Activated CD8-positive, alpha-beta T cell treated with anti-CD3 and anti-CD28 coated beads for 36 hours (primary cell): ENCODE results near the gene SLC8B1. TPM values are rescaled to one million over a fixed set of nuclear protein-coding genes. Genes with fewer than 3 reads are reported as not detected.
A peak's percentile ranks its signal among the peaks of the same experiment; 100 is the strongest.

ENCODE experiments used
- ATAC-seq: fragments of 200-7000 bp; cut with Tn5 transposase; one replicate; pipeline ENCODE4 v1.10.0; 2021; ENCODE audit warnings: mild to moderate bottlenecking, moderate library complexity
- CTCF ChIA-PET: fragments of 350-600 bp; sonication (Branson Sonifier 250); formaldehyde crosslinking; loops from one replicate; lab custom pipeline; 2021; ENCODE audit warnings: antibody characterized with exemption; lab: Charles Lee
- POLR2A ChIA-PET: fragments of 350-600 bp; sonication (Branson Sonifier 250); formaldehyde crosslinking; loops from one replicate; lab custom pipeline; 2021; ENCODE audit warnings: antibody characterized with exemption; lab: Charles Lee
- DNase-seq: peaks from one replicate; pipeline ENCODE4 v3.0.0-alpha.2; 2020
- H3K27ac Mint-ChIP-seq: one replicate; pipeline ENCODE4 v1.8.0; 2021; ENCODE audit warnings: mild to moderate bottlenecking, mixed read lengths
- H3K27me3 Mint-ChIP-seq: one replicate; pipeline ENCODE4 v1.8.0; 2021; ENCODE audit warnings: mixed read lengths
- H3K36me3 Mint-ChIP-seq: one replicate; pipeline ENCODE4 v1.8.0; 2021; ENCODE audit warnings: low read depth, mixed read lengths
- H3K4me1 Mint-ChIP-seq: one replicate; pipeline ENCODE4 v1.8.0; 2021; ENCODE audit warnings: low read depth, mixed read lengths
- H3K4me3 Mint-ChIP-seq: one replicate; pipeline ENCODE4 v1.8.0; 2021; ENCODE audit warnings: mild to moderate bottlenecking, moderate library complexity, mixed read lengths
- H3K9me3 Mint-ChIP-seq: one replicate; pipeline ENCODE4 v1.8.0; 2021; ENCODE audit warnings: mixed read lengths
- intact Hi-C: fragments of 100-400 bp; cut with micrococcal nuclease; formaldehyde crosslinking; loops from one replicate; pipeline ENCODE4 v1.10.0; 2022
- total RNA-seq, 2 experiments: library from RNA; stranded (reverse); gene quantifications; one replicate each; pipeline ENCODE4 v1.2.3, GENCODE V29; 2021
- TF ChIP-seq, protein P1 (sequence below): fragments of 200-600 bp; IDR thresholded peaks from one replicate; pipeline ENCODE4 v1.8.0; 2022; ENCODE audit warnings: antibody characterized with exemption, mild to moderate bottlenecking

The SLC8B1 gene
- total RNA-seq, 2 experiments from 2014 or later, result 13.4 to 18.9 TPM

DNA sequence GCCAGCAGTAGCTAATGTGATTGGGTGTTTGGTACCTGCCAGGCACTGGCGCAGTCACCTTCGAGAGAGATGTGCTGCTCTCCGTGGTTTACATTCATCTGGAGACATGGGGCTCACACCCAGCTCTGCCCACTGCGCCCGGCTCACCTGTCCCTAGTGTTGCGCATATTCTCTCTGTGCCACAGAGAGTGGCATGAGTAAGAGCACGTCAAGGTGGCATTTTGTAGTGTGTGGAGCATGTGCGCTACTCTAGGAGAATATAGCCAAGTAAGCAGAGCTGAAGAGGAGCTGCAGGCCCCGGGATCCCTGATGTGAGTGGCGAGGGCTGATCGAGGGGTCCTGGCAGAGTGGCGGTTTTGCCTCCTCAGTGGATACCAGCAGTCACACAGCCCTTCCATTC is 66.8 kb downstream of the SLC8B1 start:
- CTCF ChIA-PET, result no interaction called here
- TF ChIP-seq, protein P1, sequence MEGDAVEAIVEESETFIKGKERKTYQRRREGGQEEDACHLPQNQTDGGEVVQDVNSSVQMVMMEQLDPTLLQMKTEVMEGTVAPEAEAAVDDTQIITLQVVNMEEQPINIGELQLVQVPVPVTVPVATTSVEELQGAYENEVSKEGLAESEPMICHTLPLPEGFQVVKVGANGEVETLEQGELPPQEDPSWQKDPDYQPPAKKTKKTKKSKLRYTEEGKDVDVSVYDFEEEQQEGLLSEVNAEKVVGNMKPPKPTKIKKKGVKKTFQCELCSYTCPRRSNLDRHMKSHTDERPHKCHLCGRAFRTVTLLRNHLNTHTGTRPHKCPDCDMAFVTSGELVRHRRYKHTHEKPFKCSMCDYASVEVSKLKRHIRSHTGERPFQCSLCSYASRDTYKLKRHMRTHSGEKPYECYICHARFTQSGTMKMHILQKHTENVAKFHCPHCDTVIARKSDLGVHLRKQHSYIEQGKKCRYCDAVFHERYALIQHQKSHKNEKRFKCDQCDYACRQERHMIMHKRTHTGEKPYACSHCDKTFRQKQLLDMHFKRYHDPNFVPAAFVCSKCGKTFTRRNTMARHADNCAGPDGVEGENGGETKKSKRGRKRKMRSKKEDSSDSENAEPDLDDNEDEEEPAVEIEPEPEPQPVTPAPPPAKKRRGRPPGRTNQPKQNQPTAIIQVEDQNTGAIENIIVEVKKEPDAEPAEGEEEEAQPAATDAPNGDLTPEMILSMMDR, result no peak

DNA sequence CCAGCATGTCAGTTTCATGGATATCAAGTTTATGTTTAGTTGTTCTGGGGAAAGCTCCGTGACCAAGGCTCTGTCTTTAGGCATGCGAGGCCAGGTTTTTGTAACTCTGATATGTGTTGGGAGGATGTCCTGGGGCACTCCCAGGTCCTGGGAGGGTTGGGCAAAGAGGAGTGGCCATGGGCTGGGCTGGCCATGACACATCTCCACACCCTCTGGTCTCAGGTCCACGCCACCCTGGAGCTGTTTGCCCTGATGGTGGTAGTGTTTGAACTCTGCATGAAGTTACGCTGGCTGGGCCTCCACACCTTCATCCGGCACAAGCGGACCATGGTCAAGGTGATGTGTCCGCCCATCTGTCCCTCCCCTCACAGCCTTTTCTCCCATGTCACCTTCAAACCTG is 67.3 kb downstream of the SLC8B1 start:
- Mint-ChIP-seq H3K27ac (no peak overlapping the region), H3K9me3 (no peaks in the 10 kb centered on the region), H3K27me3 (no peaks in the 10 kb centered on the region), H3K4me1 (peaks cover 27% of the 10 kb centered on the region), H3K4me3 (no peak overlapping the region), H3K36me3 (peaks cover 53% of the 10 kb centered on the region)
- no peak for ATAC-seq
- no peak for DNase-seq
- TF ChIP-seq, protein P1, result no peak
- ChIA-PET POLR2A (no interaction called here), CTCF (no interaction called here)
- intact Hi-C loops, result no loop called here

More for the DNA sequence above, 66.8 kb downstream of the SLC8B1 start:
- H3K36me3 Mint-ChIP-seq, result peaks cover 50% of the 10 kb centered on the region
- no peak for ATAC-seq
- POLR2A ChIA-PET, result no interaction called here
- H3K4me1 Mint-ChIP-seq, result peaks cover 23% of the 10 kb centered on the region
- no peak overlapping the region for H3K27ac Mint-ChIP-seq
- no peak overlapping the region for H3K4me3 Mint-ChIP-seq
- intact Hi-C loops, result no loop called here
- no peaks in the 10 kb centered on the region for H3K27me3 Mint-ChIP-seq
- DNase-seq, result no peak
- H3K9me3 Mint-ChIP-seq, result no peaks in the 10 kb centered on the region

DNA sequence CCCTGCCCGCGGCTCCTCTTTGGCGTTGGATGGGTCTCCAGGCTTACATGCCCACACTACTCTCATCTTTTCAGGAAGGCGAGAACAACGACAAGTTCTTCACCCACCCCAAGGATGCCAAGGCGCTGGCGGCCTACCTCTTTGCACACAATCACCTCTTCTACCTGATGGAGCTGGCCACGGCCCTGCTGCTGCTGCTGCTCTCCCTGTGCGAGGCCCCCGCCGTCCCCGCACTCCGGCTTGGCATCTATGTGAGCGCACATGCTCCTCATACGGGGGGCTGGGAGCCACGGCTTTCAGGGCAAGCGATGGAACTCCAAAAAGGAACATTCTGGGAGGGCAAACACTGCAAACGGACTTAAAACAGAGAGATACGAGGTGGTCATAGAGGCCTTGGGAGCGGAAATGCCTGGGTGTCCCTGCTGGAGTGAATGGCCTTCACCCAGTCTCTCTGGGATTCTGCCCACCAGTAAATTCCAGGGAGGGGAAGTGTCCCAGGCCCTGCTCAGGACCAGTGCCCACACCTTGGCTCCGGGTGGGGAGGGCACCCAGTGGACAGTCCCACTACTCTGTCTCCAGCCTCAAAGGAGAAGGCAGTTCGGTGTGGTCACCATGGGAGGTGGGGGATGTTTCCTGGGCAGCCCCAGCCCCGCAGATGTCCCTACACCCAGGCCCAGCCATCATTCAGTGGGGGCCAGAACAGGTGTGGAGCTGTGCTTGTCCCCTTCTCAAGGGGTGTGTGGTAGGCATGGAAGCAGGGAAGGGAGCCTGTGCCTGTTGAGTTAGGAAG is 68.6 kb downstream of the SLC8B1 start:
- no peak for ATAC-seq
- no peak overlapping the region for H3K27ac Mint-ChIP-seq
- intact Hi-C loops, result no loop called here
- TF ChIP-seq, protein P1, result no peak
- H3K9me3 Mint-ChIP-seq, result no peaks in the 10 kb centered on the region
- CTCF ChIA-PET, result no interaction called here
- H3K4me3 Mint-ChIP-seq, result no peak overlapping the region
- H3K27me3 Mint-ChIP-seq, result no peaks in the 10 kb centered on the region
- POLR2A ChIA-PET, result no interaction called here
- DNase-seq, result no peak
- peaks cover 47% of the 10 kb centered on the region for H3K36me3 Mint-ChIP-seq
- H3K4me1 Mint-ChIP-seq, result peaks cover 25% of the 10 kb centered on the region

DNA sequence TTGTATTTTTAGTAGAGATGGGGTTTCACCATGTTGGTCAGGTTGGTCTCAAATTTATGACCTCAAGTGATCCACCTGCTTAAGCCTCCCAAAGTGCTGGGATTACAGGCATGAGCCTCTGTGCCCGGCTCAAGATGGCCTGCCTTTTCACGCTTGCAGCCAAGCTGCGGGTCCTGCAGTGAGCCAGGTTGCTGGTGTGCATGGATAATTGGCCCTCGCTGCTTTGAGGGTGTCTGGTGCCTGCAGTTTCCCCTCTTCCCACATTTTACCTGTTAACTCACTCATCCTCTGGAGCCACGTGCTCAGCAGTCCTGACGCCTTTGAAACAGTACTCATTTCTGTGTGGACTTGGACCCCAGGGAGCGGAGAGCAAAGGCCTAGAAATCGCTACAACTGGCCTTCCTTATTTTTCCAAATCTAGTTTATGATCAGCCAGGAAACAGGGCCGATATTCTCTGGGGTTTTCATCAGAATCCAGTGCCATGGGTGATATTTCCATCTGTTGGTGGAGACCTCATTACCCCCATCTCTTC is 71.4 kb downstream of the SLC8B1 start:
- DNase-seq, result no peak
- no peaks in the 10 kb centered on the region for H3K9me3 Mint-ChIP-seq
- ChIA-PET POLR2A (interaction anchor here (1.1 kb wide), 1 partner anchor 42 kb away, joined by 3 read pairs; no protein-coding TSS in a partner anchor), CTCF (no interaction called here)
- H3K36me3 Mint-ChIP-seq, result peaks cover 42% of the 10 kb centered on the region
- TF ChIP-seq, protein P1, result no peak
- no peak for ATAC-seq
- peaks cover 35% of the 10 kb centered on the region for H3K4me1 Mint-ChIP-seq
- no peak overlapping the region for H3K4me3 Mint-ChIP-seq
- intact Hi-C loops, result loop anchor here (5.0 kb wide), 1 partner anchor 56 kb away; no protein-coding TSS in a partner anchor
- peak overlapping the region; percentile 55 for H3K27ac Mint-ChIP-seq
- no peaks in the 10 kb centered on the region for H3K27me3 Mint-ChIP-seq

DNA sequence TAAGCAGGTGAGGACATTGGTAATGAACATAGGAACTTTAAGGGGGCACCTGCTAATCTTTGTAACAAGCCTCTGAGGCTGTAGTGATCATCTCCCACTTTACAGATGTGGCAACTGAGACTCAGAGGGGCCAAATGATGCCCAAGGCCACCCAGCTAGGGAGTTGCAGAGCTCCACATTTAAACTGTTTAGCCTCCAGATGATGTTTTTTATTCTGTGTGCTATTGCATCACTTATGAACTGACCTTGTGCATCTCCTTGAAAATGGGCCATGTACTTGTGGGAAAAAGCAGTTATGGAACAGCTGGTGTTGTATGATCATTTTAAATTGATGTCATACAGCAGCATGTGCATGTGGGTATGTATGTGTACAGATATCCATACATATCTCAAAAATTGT is 72.2 kb downstream of the SLC8B1 start:
- Mint-ChIP-seq H3K9me3 (no peaks in the 10 kb centered on the region), H3K4me3 (no peak overlapping the region), H3K4me1 (peaks cover 35% of the 10 kb centered on the region), H3K27me3 (no peaks in the 10 kb centered on the region), H3K36me3 (peaks cover 37% of the 10 kb centered on the region), H3K27ac (peak overlapping the region; percentile 77)
- CTCF ChIA-PET, result interaction anchor here (1.8 kb wide), 1 partner anchor 23 kb away, joined by 5 read pairs; no protein-coding TSS in a partner anchor
- ATAC-seq (no peak), DNase-seq (no peak)
- intact Hi-C loops, result loop anchor here (5.0 kb wide), 1 partner anchor 55 kb away; no protein-coding TSS in a partner anchor
- POLR2A ChIA-PET, result interaction anchor here (1.4 to 1.7 kb wide), 2 partner anchors 40 to 87 kb away, joined by 4 to 5 read pairs; no protein-coding TSS in a partner anchor
- TF ChIP-seq, protein P1, result no peak
